GM12864 (cell line): Measurements from ENCODE around the gene TK1.

Experiments
- DNase-seq: peaks from one replicate; pipeline ENCODE4 v3.0.0-alpha.2; 2011; ENCODE audit warnings: low read depth
- H3K4me3 ChIP-seq: 2 replicates; pipeline ENCODE4 v1.5.1; 2011; ENCODE audit warnings: mild to moderate bottlenecking, low read depth, low read length, control low read depth
- CTCF ChIP-seq: IDR thresholded peaks from 2 replicates; pipeline ENCODE4 v1.5.1; 2011; ENCODE audit warnings: low read depth, mild to moderate bottlenecking, moderate library complexity, low read length, control low read depth, inconsistent platforms; ENCODE audit errors: missing control alignments

TK1 gene

GRCh38 chr17:78204387-78205123, 17.7 kb upstream of the TK1 start:
- no peak overlapping the region for H3K4me3 ChIP-seq
- TF ChIP-seq CTCF: no peak
- DNase-seq: no peak

GRCh38 chr17:78202666-78203065, 15.8 kb upstream of the TK1 start:
- no peak overlapping the region for H3K4me3 ChIP-seq
- no peak for TF ChIP-seq CTCF
- DNase-seq: no peak

DNA sequence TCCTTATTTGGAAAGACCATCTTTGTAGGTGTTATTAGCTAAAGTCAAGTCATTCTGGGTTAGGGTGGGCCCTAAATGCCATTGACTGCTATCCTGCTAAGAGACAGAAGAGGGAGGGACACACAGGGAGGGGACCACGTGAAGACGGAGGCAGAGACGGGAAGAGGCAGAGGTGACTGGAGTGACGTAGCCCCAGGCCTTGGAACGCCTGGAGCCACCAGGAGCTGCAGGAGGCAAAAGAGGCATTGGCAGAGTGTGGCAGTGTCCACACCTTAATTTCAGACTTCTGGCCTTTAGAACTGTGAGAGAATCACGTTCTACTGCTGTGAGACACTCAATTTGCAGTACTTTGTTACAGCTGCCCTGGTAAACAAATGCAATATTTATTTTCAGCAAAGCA, 13.6 kb upstream of the TK1 start:
- TF ChIP-seq CTCF: no peak
- no peak for DNase-seq

DNA sequence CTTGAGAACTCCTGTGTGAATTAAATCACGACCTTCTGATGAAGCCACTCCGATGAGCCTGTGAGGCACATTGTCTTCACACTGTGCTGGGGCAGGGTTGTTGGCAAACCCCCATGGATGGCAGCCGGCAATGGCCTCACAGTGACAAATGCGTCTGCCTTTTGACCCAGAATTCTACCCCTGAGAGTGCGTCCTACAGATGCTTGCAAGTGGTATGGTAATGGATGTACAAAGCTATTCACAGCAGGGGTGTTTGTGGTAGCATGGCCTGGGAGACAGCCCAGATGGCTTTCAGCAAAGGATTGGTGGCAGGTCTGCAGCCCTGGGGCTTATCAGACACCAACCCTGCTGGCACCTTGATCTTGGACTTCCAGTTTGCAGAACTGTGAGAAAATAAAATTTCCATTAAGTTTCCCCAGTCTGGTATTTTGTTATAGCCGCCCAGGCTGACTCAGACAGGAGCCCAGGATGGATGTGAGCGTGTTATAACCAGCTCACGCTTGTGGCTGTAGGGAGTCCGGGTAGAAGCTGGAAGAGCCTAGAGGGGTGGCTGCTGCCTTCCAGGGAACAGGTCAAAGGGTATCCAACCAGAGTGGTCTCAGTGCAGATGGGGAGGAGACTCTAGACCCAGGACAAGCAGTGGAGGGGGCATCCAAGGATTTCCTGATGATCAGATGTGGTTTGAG, 10.4 kb upstream of the TK1 start:
- no peak for DNase-seq
- TF ChIP-seq CTCF: no peak

More for the DNA sequence above, 13.6 kb upstream of the TK1 start:
- no peak overlapping the region for H3K4me3 ChIP-seq

GRCh38 chr17:78196716-78197115, 9.9 kb upstream of the TK1 start:
- H3K4me3 ChIP-seq: no peak overlapping the region
- no peak for DNase-seq
- TF ChIP-seq CTCF: no peak

More for the DNA sequence above, 10.4 kb upstream of the TK1 start:
- H3K4me3 ChIP-seq: no peak overlapping the region

- no peak for TF ChIP-seq CTCF
- no peak for DNase-seq
- H3K4me3 ChIP-seq: peak overlapping the region; percentile 60
These were observed 716 bp downstream of the TK1 start for GRCh38 chr17:78185981-78186691.
